ENCODE measurements around the gene PLIN5.

DNA sequence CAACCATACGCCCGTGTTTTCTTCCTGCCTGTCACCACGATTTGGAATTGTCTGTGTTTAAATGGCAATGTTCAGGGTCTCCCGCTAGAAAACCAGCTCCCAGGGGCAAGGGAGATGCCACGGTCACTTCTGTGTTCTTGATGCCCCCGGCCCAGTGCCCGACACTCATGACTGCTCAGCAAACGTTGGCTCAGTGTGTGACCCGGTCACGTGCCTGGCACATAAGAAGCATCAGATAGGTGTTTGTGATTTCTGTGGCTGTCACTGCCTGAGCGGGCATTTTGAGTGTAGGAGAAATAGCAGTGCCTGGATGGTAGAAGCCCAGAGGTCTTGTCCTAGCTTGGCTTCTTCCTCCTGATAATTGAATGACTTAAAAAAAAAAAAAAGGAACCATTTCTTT lies 47.5 kb downstream of the PLIN5 start:
- TF ChIP-seq GABPA (IDR thresholded peaks at IDR 0.05; ENCODE audit: borderline replicate concordance, insufficient read depth, low read length) (no peak), SIRT6 (IDR thresholded peaks at IDR 0.05; ENCODE audit: low read length) (no peak), JUN (IDR thresholded peaks at IDR 0.05; ENCODE audit: low read depth, low read length) (no peak), POLR2A (IDR thresholded peaks at IDR 0.05; ENCODE audit: control extremely low read depth in 1 of 2, low read depth in 2 of 2, low read length in 2 of 2) (no peak), CEBPB (IDR thresholded peaks at IDR 0.05; ENCODE audit: low read depth, low read length) (no peak), ZNF274 (IDR thresholded peaks at IDR 0.05; ENCODE audit: borderline replicate concordance, extremely low read depth, low read length) (no peak), EP300 (IDR thresholded peaks at IDR 0.05; ENCODE audit: borderline replicate concordance in 1 of 2, low read depth in 2 of 2, low read length in 2 of 2) (no peak)
- TF ChIP-seq, protein P1, sequence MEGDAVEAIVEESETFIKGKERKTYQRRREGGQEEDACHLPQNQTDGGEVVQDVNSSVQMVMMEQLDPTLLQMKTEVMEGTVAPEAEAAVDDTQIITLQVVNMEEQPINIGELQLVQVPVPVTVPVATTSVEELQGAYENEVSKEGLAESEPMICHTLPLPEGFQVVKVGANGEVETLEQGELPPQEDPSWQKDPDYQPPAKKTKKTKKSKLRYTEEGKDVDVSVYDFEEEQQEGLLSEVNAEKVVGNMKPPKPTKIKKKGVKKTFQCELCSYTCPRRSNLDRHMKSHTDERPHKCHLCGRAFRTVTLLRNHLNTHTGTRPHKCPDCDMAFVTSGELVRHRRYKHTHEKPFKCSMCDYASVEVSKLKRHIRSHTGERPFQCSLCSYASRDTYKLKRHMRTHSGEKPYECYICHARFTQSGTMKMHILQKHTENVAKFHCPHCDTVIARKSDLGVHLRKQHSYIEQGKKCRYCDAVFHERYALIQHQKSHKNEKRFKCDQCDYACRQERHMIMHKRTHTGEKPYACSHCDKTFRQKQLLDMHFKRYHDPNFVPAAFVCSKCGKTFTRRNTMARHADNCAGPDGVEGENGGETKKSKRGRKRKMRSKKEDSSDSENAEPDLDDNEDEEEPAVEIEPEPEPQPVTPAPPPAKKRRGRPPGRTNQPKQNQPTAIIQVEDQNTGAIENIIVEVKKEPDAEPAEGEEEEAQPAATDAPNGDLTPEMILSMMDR (IDR thresholded peaks at IDR 0.05; ENCODE audit: control extremely low read depth in 1 of 3, insufficient read depth in 1 of 3, low read depth in 1 of 3, low read length in 3 of 3), result no peak
